T-helper 9 cell (primary cell): Measurements from ENCODE around the gene RASSF1.
"Not testable (repeated sequence)": the region's sequence is repeated elsewhere in the genome, so short reads cannot be mapped to it uniquely, and the experiment has no call there.

Experiments
- DNase-seq: peaks from one replicate; pipeline ENCODE4 v3.0.0-alpha.2; 2020

RASSF1 gene

DNA sequence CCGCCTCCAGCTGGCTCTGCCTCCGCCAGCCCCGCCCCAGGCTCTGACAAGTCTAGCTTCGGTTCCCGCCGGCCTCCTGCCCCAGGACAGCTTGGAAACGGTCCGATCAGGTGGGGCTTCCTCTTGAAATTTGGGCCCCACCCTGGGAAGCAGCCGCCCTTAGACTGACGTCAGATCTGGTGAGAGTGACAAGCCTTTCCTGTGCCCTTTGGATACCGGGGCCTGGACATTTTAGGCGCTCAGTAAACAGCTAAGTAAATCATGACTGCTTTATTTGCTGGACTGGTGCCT is 41.1 kb downstream of the RASSF1 start:
- no peak for DNase-seq

DNA sequence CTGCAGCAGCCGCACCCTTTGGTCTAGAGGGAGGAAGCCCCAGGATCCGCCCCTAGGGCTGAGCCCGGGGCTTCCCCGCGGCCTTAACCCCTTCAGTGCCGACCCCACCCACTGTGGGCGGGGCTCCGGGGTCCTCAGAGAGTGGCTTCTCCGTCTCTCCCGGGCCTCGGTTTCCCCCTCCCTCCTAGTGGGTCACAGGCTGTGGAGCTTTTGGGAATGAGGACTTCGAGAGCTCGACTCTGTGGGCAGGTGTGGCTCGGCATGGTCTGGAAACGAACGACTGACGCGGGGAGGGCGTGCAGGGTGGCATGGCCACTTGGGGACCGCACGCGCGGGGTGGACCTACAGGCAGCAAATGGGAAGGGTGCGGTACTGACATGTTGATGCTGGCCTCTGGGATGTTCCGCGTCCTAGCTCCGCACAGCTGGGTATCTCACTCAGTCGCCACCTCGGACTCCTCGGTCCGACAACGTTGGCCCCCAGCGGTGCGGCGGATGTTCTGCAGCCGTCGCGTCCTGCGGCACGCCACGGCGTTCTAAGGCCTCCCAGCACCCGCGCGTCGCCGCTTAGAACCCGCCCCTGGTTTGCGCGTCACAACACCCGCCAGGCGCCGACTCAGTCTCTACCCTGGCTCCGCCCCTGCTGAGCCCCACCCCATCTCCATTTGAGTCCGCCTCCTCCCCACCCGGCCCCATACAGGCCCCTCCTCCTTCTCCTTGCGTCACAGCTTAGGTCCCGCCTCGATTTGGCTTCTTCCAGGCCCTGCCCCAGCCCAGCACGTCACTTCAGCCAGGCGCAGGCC is 41.6 kb downstream of the RASSF1 start, which contains the start of the genes HYAL3 and NAA80:
Gene HYAL3 (minus strand): TSS at position 570 of the 802 bp plus-strand sequence. CDS start 3,803 bp downstream, outside the sequence.
Gene NAA80 (minus strand): TSS at position 570 of the 802 bp plus-strand sequence. CDS start 1,942 bp downstream, outside the sequence.
- peak; percentile 99 for DNase-seq

DNA sequence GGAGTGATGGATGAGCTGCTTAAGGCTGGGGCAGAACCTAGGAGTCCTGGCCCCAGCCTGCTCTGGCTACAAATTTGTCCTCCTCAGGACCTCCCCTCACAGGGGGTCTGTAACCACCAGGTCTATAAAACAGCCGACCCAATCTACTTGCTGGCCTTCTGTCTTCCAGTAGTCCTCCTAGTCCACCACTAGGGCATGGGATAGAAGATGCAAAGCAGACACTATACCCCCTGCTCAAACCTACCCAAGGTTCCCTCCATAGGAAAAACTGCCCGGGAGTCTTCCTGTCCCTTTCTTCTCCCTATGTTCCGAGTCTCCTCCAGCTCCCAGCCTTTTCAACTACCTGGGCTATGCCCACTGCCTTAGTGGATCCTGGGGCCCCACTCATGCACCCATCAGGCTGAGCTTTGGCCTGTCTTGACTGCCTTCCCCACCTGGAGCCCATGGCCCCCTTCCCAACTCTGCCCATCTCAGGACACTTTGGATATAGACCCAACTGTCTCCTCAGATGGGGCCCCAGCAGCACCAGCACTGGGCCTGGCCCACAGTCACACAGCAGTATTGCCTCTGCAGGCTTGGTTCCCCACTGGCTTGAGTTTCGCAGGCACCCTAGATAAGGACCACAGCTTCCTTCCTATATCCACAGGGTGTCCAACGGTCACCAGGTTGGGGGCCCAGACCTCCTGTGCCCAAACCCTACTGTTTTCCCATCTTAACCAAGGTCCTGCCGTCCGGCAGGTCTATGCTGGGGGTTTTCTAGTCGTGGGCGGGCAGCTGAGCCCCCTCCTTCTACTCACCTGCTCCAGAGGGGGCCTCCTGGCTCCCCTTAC is 42.5 kb downstream of the RASSF1 start:
- DNase-seq: no peak

DNA sequence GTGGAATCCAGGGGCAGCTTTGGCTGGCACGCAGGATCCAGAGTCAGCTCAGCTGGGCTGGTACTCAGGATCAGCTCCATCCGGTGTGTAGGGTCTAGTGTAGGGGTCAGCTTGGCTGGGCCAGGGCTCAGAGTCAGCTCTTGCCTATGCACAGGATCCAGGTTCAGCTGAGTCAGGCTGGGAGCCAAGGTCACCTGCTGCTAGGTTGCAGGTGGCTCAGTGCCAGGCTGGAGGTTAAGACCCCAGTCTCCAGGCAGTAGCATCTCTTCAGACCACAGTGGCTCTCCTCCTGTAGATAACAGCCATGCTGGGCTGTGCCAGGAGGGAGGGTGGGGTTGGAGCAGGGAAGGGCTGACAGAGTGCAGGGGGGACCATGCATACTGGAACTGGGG is 43.3 kb downstream of the RASSF1 start:
- DNase-seq: no peak

DNA sequence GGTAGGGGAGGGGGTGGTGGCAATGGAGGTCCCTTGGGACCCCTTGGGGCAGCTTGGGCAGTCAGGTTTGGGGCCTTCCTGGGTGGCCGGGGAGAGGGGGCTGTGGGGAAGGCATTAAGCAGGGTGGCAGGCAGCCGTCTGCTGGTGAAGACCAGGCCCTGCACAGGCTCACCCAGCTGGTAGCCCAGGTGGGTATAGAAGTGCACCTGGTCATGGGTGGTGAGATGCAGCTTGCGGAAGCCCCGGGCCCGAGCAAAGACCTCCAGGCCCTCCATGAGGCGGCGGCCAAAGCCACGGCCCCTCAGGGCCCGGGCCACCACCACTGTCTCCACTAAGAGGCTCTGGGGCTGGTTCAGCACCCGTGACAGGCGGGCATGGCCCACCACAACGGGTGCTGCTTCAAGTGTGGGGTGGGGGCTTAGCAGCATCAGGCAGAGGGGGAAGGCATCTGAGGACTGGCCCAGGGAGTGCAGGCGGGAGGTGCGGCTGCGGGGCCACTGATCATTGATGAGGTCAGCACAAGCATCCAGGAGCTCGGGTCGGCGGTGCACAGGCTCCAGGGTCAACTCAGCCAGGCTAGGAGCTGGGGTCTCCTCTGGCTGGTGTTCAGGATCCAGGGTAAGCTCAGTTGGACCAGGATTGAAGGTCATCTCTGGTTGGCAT is 43.8 kb downstream of the RASSF1 start:
- DNase-seq: no peak

DNA sequence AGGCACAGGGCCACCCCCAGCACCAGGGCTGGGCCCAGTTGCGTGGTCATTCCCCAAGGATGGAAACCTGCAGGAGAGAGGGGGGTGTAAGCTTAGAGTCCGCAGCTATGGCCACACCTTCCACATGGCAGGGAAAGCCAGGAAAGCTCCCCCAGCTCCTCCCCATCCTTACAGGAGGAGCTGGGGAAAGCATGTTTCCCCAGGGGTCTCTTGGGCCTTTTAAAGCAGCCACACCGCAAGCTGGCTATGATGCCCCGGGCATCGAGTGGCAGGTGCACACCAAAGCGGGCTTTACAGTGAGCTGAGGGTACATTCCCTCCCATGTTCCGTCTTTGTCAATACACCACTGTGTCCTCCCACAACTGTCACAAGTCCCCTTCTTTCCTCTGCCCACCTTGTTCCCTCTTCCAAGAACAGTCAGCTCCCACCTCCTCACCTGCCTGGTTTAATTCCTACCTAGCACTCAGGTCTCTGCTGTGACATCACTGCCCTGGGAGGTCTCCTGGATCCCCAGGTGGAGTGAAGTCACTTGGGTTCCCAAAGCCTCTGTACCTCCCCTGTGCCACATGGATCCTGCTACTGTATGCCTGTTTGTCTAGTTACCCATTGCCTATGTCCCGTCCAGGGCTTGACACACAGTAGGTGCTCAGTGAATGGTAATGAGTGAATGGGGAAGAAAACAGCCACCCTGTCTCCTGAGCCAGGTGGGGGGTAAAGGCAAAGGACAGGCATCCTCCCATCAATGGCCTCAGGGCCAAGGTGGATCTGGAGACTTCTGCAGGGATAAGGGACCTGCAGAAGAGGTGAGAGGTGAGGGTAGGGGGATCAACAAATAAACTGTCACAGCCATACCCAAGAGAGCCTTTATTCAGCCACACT is 44.8 kb downstream of the RASSF1 start:
- no peak for DNase-seq

DNA sequence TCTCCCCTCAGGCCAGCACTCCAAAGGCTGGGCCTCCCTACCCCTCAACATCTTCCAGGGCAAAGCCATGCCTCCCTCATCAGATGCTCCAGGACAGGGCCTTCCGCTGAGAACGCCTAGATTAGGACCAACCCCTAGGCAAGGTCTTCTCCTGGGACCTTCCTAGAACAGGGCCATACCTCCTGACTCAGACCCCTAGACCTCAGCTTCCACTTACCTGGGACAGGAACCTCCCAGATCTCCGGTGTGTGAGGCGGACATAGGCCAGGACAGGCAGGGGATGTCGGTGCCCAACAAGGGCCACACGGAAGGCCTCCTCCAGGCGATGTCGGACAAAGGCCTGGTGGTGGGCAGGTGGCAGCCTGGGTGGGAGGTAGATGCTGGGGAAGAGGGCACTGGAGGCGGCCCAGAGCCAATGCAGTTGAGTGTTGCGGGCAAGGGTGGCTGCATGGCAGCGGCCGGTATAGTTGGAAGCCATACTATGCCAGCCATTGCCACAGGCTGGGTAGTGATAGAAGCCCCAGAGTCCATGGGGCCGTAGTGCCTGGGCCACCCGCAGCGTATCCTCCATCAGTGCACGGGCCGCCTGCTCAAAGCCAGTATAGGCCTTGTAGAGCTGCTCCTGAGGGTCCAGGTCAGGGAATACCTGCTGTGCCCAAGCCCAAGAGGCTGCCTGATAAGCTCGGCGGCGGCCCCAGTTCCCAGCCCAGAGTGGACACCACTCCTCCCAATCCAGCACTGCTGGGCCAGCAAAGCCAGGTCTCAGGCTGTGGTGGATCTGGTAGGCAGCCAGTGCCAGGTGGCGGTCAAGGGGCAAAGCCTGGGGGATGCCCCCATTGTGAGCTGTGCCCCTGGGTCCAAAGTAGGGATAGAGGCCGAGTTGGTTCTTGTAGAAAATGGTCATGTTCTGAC is 45.9 kb downstream of the RASSF1 start:
- DNase-seq: no peak

DNA sequence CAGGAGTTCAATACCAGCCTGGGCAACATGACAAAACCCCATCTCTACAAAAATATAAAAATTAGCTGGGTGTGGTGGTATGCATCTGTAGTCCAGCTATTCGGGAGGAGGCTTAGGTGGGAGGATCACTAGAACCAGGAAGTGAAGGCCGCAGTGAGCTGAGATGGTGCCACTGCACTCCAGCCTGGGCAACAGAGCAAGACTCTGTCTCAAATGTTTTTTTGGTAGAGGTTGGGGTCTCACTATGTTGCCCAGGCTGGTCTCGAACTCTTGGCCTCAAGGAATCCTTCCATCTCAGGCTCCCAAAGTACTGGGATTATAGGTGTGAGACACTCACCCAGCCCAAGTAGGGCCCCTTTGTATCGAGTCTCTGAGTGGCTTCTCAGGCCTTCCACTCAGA is 46.5 kb downstream of the RASSF1 start:
- DNase-seq: no peak

DNA sequence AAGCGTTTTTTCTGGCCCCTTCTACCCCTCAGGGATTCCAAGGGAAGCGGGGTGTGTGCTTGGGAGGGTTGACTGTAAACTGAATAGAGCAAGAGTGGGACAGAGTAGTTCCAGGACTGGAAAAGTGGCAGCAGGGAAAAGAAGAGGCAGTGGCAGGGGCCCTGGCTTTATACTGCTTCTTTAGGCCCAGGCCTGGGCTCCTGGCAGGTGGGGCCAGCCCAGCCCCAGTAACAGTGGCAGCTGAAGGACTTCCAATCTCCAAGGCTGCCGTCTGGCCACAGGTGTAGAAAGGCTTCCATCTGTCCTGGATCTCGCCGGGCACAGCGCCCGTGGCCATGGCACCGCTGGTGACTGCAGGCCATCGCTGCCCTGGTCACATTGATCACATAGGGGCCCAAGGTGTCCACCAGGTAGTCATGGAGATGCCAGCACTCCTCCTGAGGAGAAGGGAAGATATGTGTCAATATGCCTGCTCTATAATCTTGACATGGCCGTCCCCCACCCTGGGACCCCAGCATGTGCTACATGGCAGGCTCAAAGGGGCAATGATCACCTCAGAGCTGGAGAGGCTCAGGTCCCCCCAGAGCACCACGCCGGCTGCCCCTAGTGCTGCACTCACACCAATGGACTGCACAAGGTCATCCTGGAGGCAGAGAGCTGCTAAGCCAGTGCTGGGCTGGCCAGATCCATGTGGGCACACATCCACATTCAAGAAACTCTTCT is 47.4 kb downstream of the RASSF1 start:
- DNase-seq: no peak

DNA sequence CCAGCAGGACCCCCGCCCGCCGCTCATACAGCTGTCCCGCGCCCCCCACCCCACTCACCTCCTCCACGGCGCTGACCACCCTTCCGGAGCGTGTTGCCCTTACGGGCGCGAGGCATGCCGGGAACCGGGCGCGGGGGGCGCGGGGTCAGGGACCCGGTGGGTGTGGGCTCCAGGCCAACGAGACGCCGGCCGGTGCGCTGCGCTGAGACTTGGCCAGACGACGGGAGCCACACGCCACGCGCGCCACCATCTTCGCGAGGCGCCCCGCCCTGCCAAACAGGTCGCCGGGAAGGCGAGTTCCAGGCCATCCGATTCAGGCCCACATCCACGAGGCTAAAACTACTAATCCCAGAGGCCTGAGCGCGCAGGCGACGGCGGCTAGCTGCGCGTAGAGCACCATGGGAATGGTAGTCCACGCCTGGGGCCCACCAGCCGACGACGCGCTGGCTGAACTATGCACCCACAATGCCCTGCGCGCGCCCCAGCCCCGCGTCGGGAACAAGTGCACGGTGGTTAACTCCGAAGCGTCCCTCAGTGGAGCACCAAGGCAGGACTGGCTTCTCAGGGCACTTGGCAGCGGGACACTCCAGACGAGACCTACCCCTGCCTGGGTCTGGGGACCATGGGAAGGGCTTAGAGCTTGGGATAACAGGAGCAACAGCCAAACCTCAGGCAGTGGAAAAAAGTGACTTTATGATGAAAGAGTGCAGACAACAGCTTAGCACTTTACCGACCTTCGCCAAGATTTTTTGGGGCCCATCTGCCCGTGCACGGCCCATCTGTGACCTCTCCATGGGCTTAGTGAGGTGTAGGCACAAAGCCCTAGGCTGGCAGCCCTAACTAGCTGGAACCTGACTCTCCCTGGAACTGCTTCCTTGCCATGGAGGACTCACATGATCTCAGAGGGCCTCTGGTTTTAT is 48.2 kb downstream of the RASSF1 start, which contains the start of gene IFRD2:
Gene IFRD2 (minus strand): TSS at position 271 of the 920 bp plus-strand sequence. CDS start 155 bp downstream, at position 116.
- DNase-seq: peak; percentile 90

DNA sequence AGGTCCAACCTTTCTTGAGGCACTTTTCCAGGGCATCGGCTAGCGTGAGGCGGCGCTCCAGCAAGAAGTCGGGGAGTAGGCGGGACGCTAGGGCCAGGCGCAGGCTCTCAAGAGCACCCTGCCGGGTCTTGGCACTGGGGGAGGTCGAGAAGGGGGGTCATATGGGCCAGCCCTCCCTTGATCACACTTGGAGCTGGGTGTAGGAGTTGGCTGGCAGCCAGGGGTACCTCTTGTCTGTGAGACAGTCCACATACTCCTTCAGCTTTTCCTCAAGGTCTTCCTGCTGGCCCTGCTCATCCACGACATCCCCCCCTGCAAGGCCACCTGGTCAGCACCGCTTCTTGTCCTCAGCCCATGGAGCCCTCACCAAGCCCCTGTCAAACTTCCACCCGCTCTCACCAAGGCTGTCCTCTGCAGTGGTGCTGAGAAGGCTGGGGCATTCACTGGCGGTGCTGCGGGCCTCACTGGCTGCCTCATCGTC is 50.4 kb downstream of the RASSF1 start:
- no peak for DNase-seq

DNA sequence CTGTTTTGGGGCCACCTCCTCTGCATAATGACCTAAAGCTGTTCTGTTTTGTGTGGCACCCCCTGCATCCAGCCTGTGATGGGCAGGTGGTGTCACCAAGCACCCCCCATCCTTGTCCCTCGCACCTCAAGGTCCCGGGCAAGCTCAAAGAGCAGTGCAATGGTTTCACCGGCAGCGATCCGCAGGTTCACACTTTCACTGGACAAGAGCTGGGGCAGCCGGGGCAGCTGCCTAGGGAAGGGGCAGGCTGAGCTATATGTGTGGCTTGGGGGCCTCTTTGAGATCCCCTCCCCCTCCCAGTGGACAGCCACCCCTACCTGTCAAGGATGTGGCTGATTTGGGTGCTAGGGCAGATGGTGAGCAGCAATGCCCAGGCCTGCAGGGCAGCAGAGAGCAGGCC is 51.5 kb downstream of the RASSF1 start:
- no peak for DNase-seq

DNA sequence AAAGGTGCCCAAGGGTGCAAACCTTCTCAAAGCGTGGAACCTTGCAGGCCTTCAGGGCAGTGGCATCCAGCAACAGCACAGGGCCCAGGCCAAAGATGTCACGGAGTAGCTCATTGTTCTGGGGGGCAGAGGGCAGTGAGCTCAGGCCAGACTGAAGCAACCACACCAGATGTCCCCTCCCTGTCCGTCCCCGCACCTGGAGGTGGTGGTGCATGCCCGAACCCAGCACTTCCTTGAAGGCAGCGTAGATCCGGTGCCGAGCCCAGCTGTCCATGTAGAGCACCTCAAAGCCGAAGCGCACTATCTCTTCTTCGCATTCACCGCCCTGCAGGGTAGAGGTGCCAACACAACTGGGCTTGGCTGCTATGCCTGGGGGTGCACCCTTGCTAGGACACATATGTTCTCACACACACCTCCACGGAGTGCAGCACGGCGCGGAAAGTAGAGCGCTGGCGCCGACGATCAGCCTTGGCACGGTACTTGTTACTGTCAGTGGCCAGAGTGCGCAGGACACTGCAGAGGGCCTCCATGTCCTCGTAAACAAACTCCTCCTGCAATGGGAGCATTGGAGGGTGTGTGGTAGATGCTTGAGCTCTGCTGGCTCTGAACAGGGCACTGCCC is 52.1 kb downstream of the RASSF1 start:
- DNase-seq: no peak

DNA sequence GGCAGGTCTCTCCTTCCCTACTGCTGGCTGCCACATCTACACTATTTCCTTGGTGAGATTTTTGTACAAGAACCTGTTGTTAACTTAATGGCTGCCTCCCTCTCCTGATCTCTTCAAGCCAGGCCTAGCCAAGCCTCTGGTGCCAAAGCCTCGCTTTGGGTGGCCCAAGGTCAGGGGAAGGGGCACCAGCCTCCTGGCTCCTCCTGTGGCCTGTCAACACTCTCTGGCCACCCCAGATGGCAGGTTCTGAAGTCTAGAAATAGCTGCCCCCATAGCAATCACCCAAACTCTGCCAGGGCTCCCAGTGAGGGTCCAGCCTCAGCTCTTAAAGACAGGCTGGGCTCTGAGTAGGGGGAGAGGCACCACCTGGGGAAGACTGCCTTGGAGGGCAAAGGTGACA is 53.4 kb downstream of the RASSF1 start:
- DNase-seq: no peak

DNA sequence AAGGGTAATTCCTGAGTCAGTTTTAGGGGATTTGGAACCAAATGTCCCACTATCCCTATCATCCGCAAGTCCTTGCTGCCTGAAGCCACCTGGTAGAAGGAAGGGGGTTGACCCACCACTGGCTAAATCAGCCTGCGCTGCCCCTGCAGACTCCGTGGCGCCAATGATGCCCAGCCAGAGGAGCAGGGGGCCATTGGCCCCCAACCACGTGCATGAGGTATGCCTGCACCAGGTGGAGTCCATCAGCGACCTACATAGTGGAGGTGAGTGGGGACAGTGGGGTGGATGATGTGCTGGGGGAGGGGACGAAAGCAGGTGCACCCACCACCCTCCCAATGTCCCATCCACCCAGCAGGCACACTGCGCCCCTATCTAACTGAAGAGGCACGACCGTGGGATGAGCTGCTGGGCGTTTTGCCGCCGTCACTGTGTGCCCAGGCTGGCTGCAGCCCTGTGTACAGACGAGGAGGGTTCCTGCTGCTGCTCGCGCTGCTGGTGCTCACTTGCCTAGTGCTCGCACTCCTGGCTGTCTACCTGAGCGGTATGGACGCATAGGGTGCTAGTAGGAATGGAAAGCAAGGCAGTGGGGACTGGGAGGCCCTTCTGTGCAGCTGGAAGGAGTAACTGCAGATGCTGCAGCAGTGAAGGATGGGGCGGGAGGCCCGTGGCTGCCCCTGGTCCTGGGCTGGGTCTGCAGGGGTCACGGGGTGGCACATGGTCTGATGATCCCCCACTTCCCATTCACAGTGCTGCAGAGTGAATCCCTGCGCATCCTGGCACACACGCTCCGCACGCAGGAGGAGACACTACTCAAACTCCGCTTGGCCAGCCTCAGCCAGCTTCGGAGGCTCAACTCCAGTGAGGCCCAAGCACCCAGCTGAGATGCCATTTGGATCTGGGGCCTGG is 54.1 kb downstream of the RASSF1 start:
- no peak for DNase-seq

DNA sequence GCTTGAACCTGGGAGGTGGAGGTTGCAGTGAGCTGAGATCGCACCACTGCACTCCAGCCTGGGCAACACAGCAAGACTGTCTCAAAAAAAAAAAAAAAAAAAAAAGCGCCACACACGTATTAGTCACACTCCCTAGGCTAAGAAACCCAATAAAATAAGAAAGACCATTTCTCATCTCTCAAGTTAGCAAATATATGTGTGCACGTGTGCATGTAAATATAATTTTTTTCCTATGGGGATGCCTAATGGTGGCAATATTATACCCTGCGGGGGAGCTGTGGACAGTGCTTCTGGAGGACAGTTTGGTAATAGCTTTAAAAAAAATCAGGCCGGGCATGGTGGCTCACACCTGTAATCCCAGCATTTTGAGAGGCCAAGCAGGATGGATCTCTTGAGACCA is 56.5 kb downstream of the RASSF1 start:
- DNase-seq: not testable (repeated sequence)
